22Rv1 (cell line): Measurements from ENCODE around the gene SLC9A9.

Source experiments
- CTCF ChIP-seq: fragments of 450-650 bp; IDR thresholded peaks from 2 replicates; pipeline ENCODE4 v1.5.1; 2017; ENCODE audit warnings: mild to moderate bottlenecking
- ZFX ChIP-seq: fragments of 450-650 bp; IDR thresholded peaks from 2 replicates; pipeline ENCODE4 v1.6.1; 2017; ENCODE audit warnings: antibody characterized with exemption, borderline replicate concordance

GRCh38 chr3:143628971-143629370, 219.3 kb downstream of the SLC9A9 start:
- TF ChIP-seq CTCF (no peak), ZFX (no peak)
